Heart right ventricle (tissue), 16 donors: Measurements from ENCODE around the gene JMJD4. TPM values are rescaled to one million over a fixed set of nuclear protein-coding genes. Genes with fewer than 3 reads are reported as not detected.
A peak's percentile ranks its signal among the peaks of the same experiment; 100 is the strongest.

Experiments used
- ATAC-seq, 8 donors: fragments of 200-7000 bp; cut with Tn5 transposase; one replicate each; pipeline ENCODE4 v1.9.1; 2020; ENCODE audit warnings: mild to moderate bottlenecking in 8 of 8, moderate library complexity in 8 of 8, moderate number of reproducible peaks in 1 of 8
- DNase-seq, 2 donors: peaks; one replicate each; pipeline ENCODE4 v3.0.0-alpha.2; 2020
- H3K27ac ChIP-seq, 10 donors: fragments of 200-600 bp; sonication (generic) in 2 of 10; one replicate each; pipeline versions ENCODE4 v1.5.0 to v1.8.0; 2020 to 2022; ENCODE audit warnings: mild to moderate bottlenecking in 3 of 10
- H3K27me3 ChIP-seq, 7 donors: fragments of 200-600 bp; one replicate each; pipeline ENCODE4 v1.8.0; 2021 to 2022; ENCODE audit warnings: mild to moderate bottlenecking in 2 of 7
- H3K36me3 ChIP-seq, 9 donors: fragments of 200-600 bp; sonication (generic) in 1 of 9; one replicate each; pipeline versions ENCODE4 v1.5.0 to v1.8.0; 2020 to 2022; ENCODE audit warnings: mild to moderate bottlenecking in 2 of 9
- H3K4me1 ChIP-seq, 9 donors: fragments of 200-600 bp; sonication (generic) in 1 of 9; one replicate each; pipeline versions ENCODE4 v1.5.0 to v1.8.0; 2020 to 2022; ENCODE audit warnings: mild to moderate bottlenecking in 4 of 9
- H3K4me3 ChIP-seq, 10 donors: fragments of 200-600 bp; sonication (generic) in 2 of 10; one replicate each; pipeline versions ENCODE4 v1.5.0 to v1.8.0; 2020 to 2022; ENCODE audit warnings: mild to moderate bottlenecking in 7 of 10, moderate library complexity in 2 of 10
- H3K9me3 ChIP-seq, 11 donors: fragments of 200-600 bp in 10 of 11; sonication (generic) in 2 of 11; one replicate each; pipeline versions ENCODE4 v1.5.0 to v1.8.0; 2013 to 2022; ENCODE audit warnings: mild to moderate bottlenecking in 2 of 11, control low read depth in 1 of 11, moderate library complexity in 1 of 11
- WGBS, 2 donors: extraction: QIAGEN DNeasy Blood & Tissue Kit; methylation state at CpG; one replicate each; pipeline ENCODE4 v1.1.7; 2013; ENCODE audit warnings: inconsistent platforms in 1 of 2; 5-methylcytosine and 5-hydroxymethylcytosine counted together
- intact Hi-C, 10 donors: fragments of 100-400 bp; cut with DNase I; formaldehyde crosslinking; loops; one replicate each; pipeline versions ENCODE4 v1.11.1 to v1.14.2; 2022
- polyA plus RNA-seq, 2 donors: library from polyadenylated mRNA; stranded (reverse); fragments of 200-250 nt; gene quantifications; one replicate each; pipeline ENCODE4 v1.2.3, GENCODE V29; 2013
- total RNA-seq, 10 donors: library from RNA; stranded (reverse); fragmentation: NEBNext Ultra II Directional in 3 of 10; extraction: Animal tissue kit (Norgen Biotek cat#: 25700) in 3 of 10; gene quantifications; one replicate each; pipeline versions ENCODE4 v1.2.1 to v1.2.4, GENCODE V29; 2021 to 2023
- TF ChIP-seq, protein P1 (sequence below), 9 donors: fragments of 200-600 bp; sonication (generic) in 2 of 9; IDR thresholded peaks; one replicate each; pipeline versions ENCODE4 v1.5.0 to v1.8.0; 2021 to 2022; ENCODE audit warnings: antibody characterized with exemption in 9 of 9, mild to moderate bottlenecking in 5 of 9, moderate library complexity in 1 of 9
- donor health status: Arrhythmogenic right ventricular cardiomyopathy.
- donor health status: ischemic (EF 13 %, LVEDD 7.1; RV severe dilation, severe dysfunction).
- donor health status: healthy with polysubstance abuse.
- donor health status: DM: no; HTN: yes; CAD: no.
- donor health status: DM: no; HTN: no; CAD: no.
- donor health status: ischemic (EF 25% LVEDD 6.9; RV normal size, moderate dysfunction).
- donor health status: ischemic (EF 25% LVEDD 5.7; RV mildly dilated, moderate dysfunction).
- donor health status: healthy.
- donor health status: DM: yes; HTN: yes; CAD: no.
- donor health status: Ischemic cardiomyopathy.
- donor health status: ischemic (EF 35%, LVEDD 5.7; RV mildly dilated, moderate dysfunction).
- donor health status: nonischemic (EF 11% LVEDD 7.7; RV severe dilation, severe dysfunction).
- donor health status: DM: yes; HTN: yes; CAD: no.
- donor health status: PGD.
- donor health status: ischemic (EF 29% LVEDD 5.4; RV normal size, mild dysfunction).
- donor health status: nonischemic (EF 23%, LVEDD 6.1; RV moderate dilation, normal function).

JMJD4 gene
- total and polyA plus RNA-seq, 12 donors: 7.6 to 13.4 (median 10.6) TPM

GRCh38 chr1:227742738-227743715 lies 7.9 kb upstream of the JMJD4 start:
- no peak for DNase-seq
- peak overlapping the region in 4 of 10 donors; percentile 18 to 91 (median 28) for H3K27ac ChIP-seq
- H3K9me3 ChIP-seq: no peaks in the 10 kb centered on the region
- ATAC-seq: peak in 2 of 8 donors; percentile 4 to 5
- peaks cover 0 to 33% (median 3%) of the 10 kb centered on the region in 9 donors for H3K36me3 ChIP-seq
- no peak overlapping the region for H3K4me3 ChIP-seq
- peaks cover 0 to 53% (median 30%) of the 10 kb centered on the region in 9 donors for H3K4me1 ChIP-seq
- no peaks in the 10 kb centered on the region for H3K27me3 ChIP-seq
- intact Hi-C loops: no loop called here
- TF ChIP-seq, protein P1, sequence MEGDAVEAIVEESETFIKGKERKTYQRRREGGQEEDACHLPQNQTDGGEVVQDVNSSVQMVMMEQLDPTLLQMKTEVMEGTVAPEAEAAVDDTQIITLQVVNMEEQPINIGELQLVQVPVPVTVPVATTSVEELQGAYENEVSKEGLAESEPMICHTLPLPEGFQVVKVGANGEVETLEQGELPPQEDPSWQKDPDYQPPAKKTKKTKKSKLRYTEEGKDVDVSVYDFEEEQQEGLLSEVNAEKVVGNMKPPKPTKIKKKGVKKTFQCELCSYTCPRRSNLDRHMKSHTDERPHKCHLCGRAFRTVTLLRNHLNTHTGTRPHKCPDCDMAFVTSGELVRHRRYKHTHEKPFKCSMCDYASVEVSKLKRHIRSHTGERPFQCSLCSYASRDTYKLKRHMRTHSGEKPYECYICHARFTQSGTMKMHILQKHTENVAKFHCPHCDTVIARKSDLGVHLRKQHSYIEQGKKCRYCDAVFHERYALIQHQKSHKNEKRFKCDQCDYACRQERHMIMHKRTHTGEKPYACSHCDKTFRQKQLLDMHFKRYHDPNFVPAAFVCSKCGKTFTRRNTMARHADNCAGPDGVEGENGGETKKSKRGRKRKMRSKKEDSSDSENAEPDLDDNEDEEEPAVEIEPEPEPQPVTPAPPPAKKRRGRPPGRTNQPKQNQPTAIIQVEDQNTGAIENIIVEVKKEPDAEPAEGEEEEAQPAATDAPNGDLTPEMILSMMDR (IDR thresholded peaks at IDR 0.05): no peak
- WGBS, 2 donors: 93 to 95% methylated on average over 18 of the region's 18 CpGs

DNA sequence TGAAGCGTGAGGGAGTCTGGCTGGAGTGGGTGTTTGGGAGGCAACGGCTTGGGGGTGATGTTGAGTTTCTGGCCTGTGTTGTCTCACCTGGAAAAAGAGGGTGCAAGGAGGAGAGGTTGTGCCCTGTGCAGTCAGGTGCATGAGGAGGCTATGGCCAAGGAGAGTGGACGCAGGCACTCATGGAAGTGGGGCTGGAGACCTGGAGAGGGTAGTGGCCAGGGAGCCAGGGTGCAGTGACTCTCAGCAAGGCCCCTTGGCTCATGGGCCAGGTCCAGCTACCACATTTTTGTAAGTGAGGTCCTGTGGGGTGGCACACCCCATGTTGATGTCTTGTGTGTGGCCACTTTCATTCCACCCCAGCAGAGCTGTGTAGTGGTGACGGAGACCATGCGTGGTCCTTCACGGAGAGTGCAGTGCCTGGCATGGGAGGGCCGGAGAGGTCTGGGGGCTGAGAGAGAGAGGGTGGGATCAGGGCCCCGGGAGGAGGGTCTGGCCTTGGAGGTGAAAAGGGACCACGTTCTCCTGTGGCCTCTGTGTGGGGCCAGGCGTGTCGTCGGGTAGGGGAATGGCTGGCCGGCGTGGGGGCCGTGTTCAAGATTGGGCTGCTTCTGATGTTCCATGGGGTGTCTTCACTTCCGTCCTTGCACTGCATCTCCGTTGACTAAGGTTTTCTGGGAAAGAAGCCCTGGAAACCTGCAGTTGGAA lies 6.2 kb upstream of the JMJD4 start:
- Histone ChIP-seq H3K4me3 (no peak overlapping the region), H3K9me3 (no peaks in the 10 kb centered on the region), H3K36me3 (peaks cover 0 to 21% (median 0%) of the 10 kb centered on the region in 9 donors), H3K27ac (peak overlapping the region in 1 of 10 donors; percentile 7), H3K4me1 (peaks cover 0 to 51% (median 23%) of the 10 kb centered on the region in 9 donors), H3K27me3 (no peaks in the 10 kb centered on the region)
- TF ChIP-seq, protein P1 (IDR thresholded peaks at IDR 0.05): no peak
- intact Hi-C loops: no loop called here
- ATAC-seq: no peak
- 88 to 89% methylated on average over 17 of the region's 17 CpGs for WGBS, 2 donors
- no peak for DNase-seq

- ATAC-seq: no peak
- Histone ChIP-seq H3K27ac (no peak overlapping the region), H3K4me1 (peaks cover 2 to 53% (median 20%) of the 10 kb centered on the region in 9 donors), H3K27me3 (no peaks in the 10 kb centered on the region), H3K4me3 (no peak overlapping the region), H3K9me3 (no peaks in the 10 kb centered on the region), H3K36me3 (peaks cover 0 to 19% (median 0%) of the 10 kb centered on the region in 9 donors)
- intact Hi-C loops: no loop called here
- TF ChIP-seq, protein P1 (IDR thresholded peaks at IDR 0.05): no peak
- WGBS, 2 donors: 80 to 84% methylated on average over 3 of the region's 3 CpGs
- no peak for DNase-seq
These were observed 5.4 kb upstream of the JMJD4 start for GRCh38 chr1:227740401-227740960.

- Histone ChIP-seq H3K4me3 (no peak overlapping the region), H3K27me3 (no peaks in the 10 kb centered on the region), H3K9me3 (no peaks in the 10 kb centered on the region), H3K27ac (no peak overlapping the region), H3K36me3 (peaks cover 0 to 16% (median 0%) of the 10 kb centered on the region in 9 donors), H3K4me1 (peaks cover 2 to 46% (median 20%) of the 10 kb centered on the region in 9 donors)
- WGBS, 2 donors: 92% methylated on average over 7 of the region's 7 CpGs
- DNase-seq (no peak), ATAC-seq (no peak)
- TF ChIP-seq, protein P1 (IDR thresholded peaks at IDR 0.05): no peak
- intact Hi-C loops: loop anchor here in 3 of 10 donors (10.0 kb wide), 2 partner anchors 175 to 255 kb away; partner anchors contain the start of gene ZNF678 (in 3 of the 3)
These were observed 4.5 kb upstream of the JMJD4 start for GRCh38 chr1:227739636-227740035.
